Measurements from ENCODE around the gene CDCA4.

CDCA4 gene

GRCh38 chr14:105023791-105024480 is 3.1 kb upstream of the CDCA4 start:
- WGBS (ENCODE audit: extremely low coverage, insufficient coverage, low lambda C conversion rate) = no CpG with 5 or more reads among the region's 4 CpGs
- H3K4me2 ChIP-seq (ENCODE audit: low read length) = no peak overlapping the region
- H4K5ac ChIP-seq (ENCODE audit: low read length) = no peak overlapping the region
- H3K27me3 ChIP-seq (ENCODE audit: insufficient read depth, low read length, poor library complexity) = no peaks in the 10 kb centered on the region
- H3K36me3 ChIP-seq (ENCODE audit: control insufficient read depth, insufficient read depth, low read length) = no peaks in the 10 kb centered on the region
- no peak overlapping the region for H3K56ac ChIP-seq (ENCODE audit: low read length)
- H2BK120ac ChIP-seq (ENCODE audit: low read depth, low read length) = no peak overlapping the region
- H3K27ac ChIP-seq (ENCODE audit: low read depth, low read length) = no peak overlapping the region
- DNase-seq = no peak
- H3K4me3 ChIP-seq (ENCODE audit: low read length) = no peak overlapping the region
- peaks cover 6% of the 10 kb centered on the region for H3K4me1 ChIP-seq (ENCODE audit: control insufficient read depth, low read depth, low read length)
- peaks cover 17% of the 10 kb centered on the region for H3K79me2 ChIP-seq (ENCODE audit: control insufficient read depth, insufficient read depth, low read length)
- no peak overlapping the region for H3K9ac ChIP-seq (ENCODE audit: low read length)
- H2BK15ac ChIP-seq (replicated peaks; ENCODE audit: low read depth) = no peak overlapping the region
- H4K8ac ChIP-seq (ENCODE audit: low read depth, low read length) = no peak overlapping the region
- H3K23ac ChIP-seq (ENCODE audit: low read length) = no peak overlapping the region
- H3K18ac ChIP-seq (ENCODE audit: low read length) = no peak overlapping the region
- H3K4ac ChIP-seq (ENCODE audit: low read depth, low read length) = no peak overlapping the region
- H3K79me1 ChIP-seq (ENCODE audit: low read length) = peaks cover 6% of the 10 kb centered on the region
- H2AK5ac ChIP-seq (ENCODE audit: low read length) = no peak overlapping the region
- no peak overlapping the region for H2BK5ac ChIP-seq (ENCODE audit: low read length)

- H3K18ac ChIP-seq (ENCODE audit: low read length) = no peak overlapping the region
- no peak overlapping the region for H4K5ac ChIP-seq (ENCODE audit: low read length)
- no peak overlapping the region for H3K9ac ChIP-seq (ENCODE audit: low read length)
- no peak overlapping the region for H2BK5ac ChIP-seq (ENCODE audit: low read length)
- no peak for DNase-seq
- peaks cover 8% of the 10 kb centered on the region for H3K4me1 ChIP-seq (ENCODE audit: control insufficient read depth, low read depth, low read length)
- peaks cover 8% of the 10 kb centered on the region for H3K79me1 ChIP-seq (ENCODE audit: low read length)
- H3K4ac ChIP-seq (ENCODE audit: low read depth, low read length) = no peak overlapping the region
- H2BK15ac ChIP-seq (replicated peaks; ENCODE audit: low read depth) = no peak overlapping the region
- H4K8ac ChIP-seq (ENCODE audit: low read depth, low read length) = no peak overlapping the region
- no CpG with 5 or more reads among the region's 11 CpGs for WGBS (ENCODE audit: extremely low coverage, insufficient coverage, low lambda C conversion rate)
- H3K4me2 ChIP-seq (ENCODE audit: low read length) = no peak overlapping the region
- H2BK120ac ChIP-seq (ENCODE audit: low read depth, low read length) = no peak overlapping the region
- H3K27ac ChIP-seq (ENCODE audit: low read depth, low read length) = no peak overlapping the region
- H3K23ac ChIP-seq (ENCODE audit: low read length) = no peak overlapping the region
- no peak overlapping the region for H3K56ac ChIP-seq (ENCODE audit: low read length)
- H3K36me3 ChIP-seq (ENCODE audit: control insufficient read depth, insufficient read depth, low read length) = no peaks in the 10 kb centered on the region
- H3K79me2 ChIP-seq (ENCODE audit: control insufficient read depth, insufficient read depth, low read length) = peaks cover 25% of the 10 kb centered on the region
- H2AK5ac ChIP-seq (ENCODE audit: low read length) = no peak overlapping the region
- no peaks in the 10 kb centered on the region for H3K27me3 ChIP-seq (ENCODE audit: insufficient read depth, low read length, poor library complexity)
- no peak overlapping the region for H3K4me3 ChIP-seq (ENCODE audit: low read length)
These were observed 2.3 kb upstream of the CDCA4 start for GRCh38 chr14:105023144-105023543.

- no CpG with 5 or more reads among the region's 2 CpGs for WGBS (ENCODE audit: extremely low coverage, insufficient coverage, low lambda C conversion rate)
- no peak overlapping the region for H3K23ac ChIP-seq (ENCODE audit: low read length)
These were observed 1.4 kb upstream of the CDCA4 start for GRCh38 chr14:105022276-105022670.

GRCh38 chr14:105021656-105022275 is 883 bp upstream of the CDCA4 start:
- H2BK15ac ChIP-seq (replicated peaks; ENCODE audit: low read depth) = no peak overlapping the region
- peak overlapping the region; percentile 87 for H3K4ac ChIP-seq (ENCODE audit: low read depth, low read length)
- peak; percentile 87 for DNase-seq

More at GRCh38 chr14:105022276-105022670, 1.4 kb upstream of the CDCA4 start:
- no peaks in the 10 kb centered on the region for H3K36me3 ChIP-seq (ENCODE audit: control insufficient read depth, insufficient read depth, low read length)
- DNase-seq = no peak
- peaks cover 8% of the 10 kb centered on the region for H3K4me1 ChIP-seq (ENCODE audit: control insufficient read depth, low read depth, low read length)
- H4K5ac ChIP-seq (ENCODE audit: low read length) = no peak overlapping the region
- H3K79me1 ChIP-seq (ENCODE audit: low read length) = peaks cover 8% of the 10 kb centered on the region
- no peak overlapping the region for H2BK120ac ChIP-seq (ENCODE audit: low read depth, low read length)
- H4K8ac ChIP-seq (ENCODE audit: low read depth, low read length) = no peak overlapping the region
- no peak overlapping the region for H2AK5ac ChIP-seq (ENCODE audit: low read length)
- no peak overlapping the region for H3K4ac ChIP-seq (ENCODE audit: low read depth, low read length)
- H3K56ac ChIP-seq (ENCODE audit: low read length) = peak overlapping the region; percentile 61
- peaks cover 33% of the 10 kb centered on the region for H3K79me2 ChIP-seq (ENCODE audit: control insufficient read depth, insufficient read depth, low read length)
- H3K9ac ChIP-seq (ENCODE audit: low read length) = peak overlapping the region; percentile 89
- no peak overlapping the region for H2BK5ac ChIP-seq (ENCODE audit: low read length)
- no peak overlapping the region for H3K4me3 ChIP-seq (ENCODE audit: low read length)
- H3K27ac ChIP-seq (ENCODE audit: low read depth, low read length) = no peak overlapping the region
- no peak overlapping the region for H3K18ac ChIP-seq (ENCODE audit: low read length)
- no peak overlapping the region for H3K4me2 ChIP-seq (ENCODE audit: low read length)
- H2BK15ac ChIP-seq (replicated peaks; ENCODE audit: low read depth) = no peak overlapping the region
- H3K27me3 ChIP-seq (ENCODE audit: insufficient read depth, low read length, poor library complexity) = no peaks in the 10 kb centered on the region

GRCh38 chr14:105019861-105020814 is 745 bp downstream of the CDCA4 start:
- no peak overlapping the region for H4K5ac ChIP-seq (ENCODE audit: low read length)
- H3K4me1 ChIP-seq (ENCODE audit: control insufficient read depth, low read depth, low read length) = peaks cover 15% of the 10 kb centered on the region
- peak overlapping the region; percentile 91 for H4K8ac ChIP-seq (ENCODE audit: low read depth, low read length)
- peaks cover 16% of the 10 kb centered on the region for H3K79me1 ChIP-seq (ENCODE audit: low read length)
- peaks cover 54% of the 10 kb centered on the region for H3K79me2 ChIP-seq (ENCODE audit: control insufficient read depth, insufficient read depth, low read length)
- peak overlapping the region; percentile 96 for H3K56ac ChIP-seq (ENCODE audit: low read length)
- H3K4me3 ChIP-seq (ENCODE audit: low read length) = peak overlapping the region; percentile 99
- peak overlapping the region; percentile 35 for H2BK5ac ChIP-seq (ENCODE audit: low read length)
- H3K4me2 ChIP-seq (ENCODE audit: low read length) = peak overlapping the region; percentile 93
- DNase-seq = peak; percentile 60
- H3K4ac ChIP-seq (ENCODE audit: low read depth, low read length) = peak overlapping the region; percentile 88
- H2AK5ac ChIP-seq (ENCODE audit: low read length) = peak overlapping the region; percentile 76
- peak overlapping the region; percentile 94 for H3K23ac ChIP-seq (ENCODE audit: low read length)
- H3K9ac ChIP-seq (ENCODE audit: low read length) = peak overlapping the region; percentile 100
- H2BK120ac ChIP-seq (ENCODE audit: low read depth, low read length) = peak overlapping the region; percentile 30
- peaks cover 3% of the 10 kb centered on the region for H3K36me3 ChIP-seq (ENCODE audit: control insufficient read depth, insufficient read depth, low read length)
- H3K18ac ChIP-seq (ENCODE audit: low read length) = peak overlapping the region; percentile 95
- H3K27ac ChIP-seq (ENCODE audit: low read depth, low read length) = peak overlapping the region; percentile 87
- H3K27me3 ChIP-seq (ENCODE audit: insufficient read depth, low read length, poor library complexity) = no peaks in the 10 kb centered on the region
- H2BK15ac ChIP-seq (replicated peaks; ENCODE audit: low read depth) = no peak overlapping the region
- WGBS (ENCODE audit: extremely low coverage, insufficient coverage, low lambda C conversion rate) = no CpG with 5 or more reads among the region's 75 CpGs

More at GRCh38 chr14:105021656-105022275, 883 bp upstream of the CDCA4 start:
- H3K36me3 ChIP-seq (ENCODE audit: control insufficient read depth, insufficient read depth, low read length) = no peaks in the 10 kb centered on the region
- peak overlapping the region; percentile 21 for H2BK120ac ChIP-seq (ENCODE audit: low read depth, low read length)
- peak overlapping the region; percentile 22 for H3K4me2 ChIP-seq (ENCODE audit: low read length)
- H3K79me2 ChIP-seq (ENCODE audit: control insufficient read depth, insufficient read depth, low read length) = peaks cover 38% of the 10 kb centered on the region
- peaks cover 8% of the 10 kb centered on the region for H3K4me1 ChIP-seq (ENCODE audit: control insufficient read depth, low read depth, low read length)
- no CpG with 5 or more reads among the region's 20 CpGs for WGBS (ENCODE audit: extremely low coverage, insufficient coverage, low lambda C conversion rate)
- H3K27ac ChIP-seq (ENCODE audit: low read depth, low read length) = peak overlapping the region; percentile 75
- no peak overlapping the region for H4K8ac ChIP-seq (ENCODE audit: low read depth, low read length)
- H3K27me3 ChIP-seq (ENCODE audit: insufficient read depth, low read length, poor library complexity) = no peaks in the 10 kb centered on the region
- peak overlapping the region; percentile 89 for H3K9ac ChIP-seq (ENCODE audit: low read length)
- H4K5ac ChIP-seq (ENCODE audit: low read length) = no peak overlapping the region
- no peak overlapping the region for H2AK5ac ChIP-seq (ENCODE audit: low read length)
- no peak overlapping the region for H3K23ac ChIP-seq (ENCODE audit: low read length)
- H3K56ac ChIP-seq (ENCODE audit: low read length) = peak overlapping the region; percentile 61
- no peak overlapping the region for H2BK5ac ChIP-seq (ENCODE audit: low read length)
- H3K79me1 ChIP-seq (ENCODE audit: low read length) = peaks cover 8% of the 10 kb centered on the region
- peak overlapping the region; percentile 72 for H3K4me3 ChIP-seq (ENCODE audit: low read length)
- peak overlapping the region; percentile 70 for H3K18ac ChIP-seq (ENCODE audit: low read length)
